Measurements from ENCODE around the gene DYSF. TPM values are rescaled to one million over a fixed set of nuclear protein-coding genes. Genes with fewer than 3 reads are reported as not detected.

The DYSF gene
- total RNA-seq, 1 donor from 2014 or later: 0.12 TPM

DNA sequence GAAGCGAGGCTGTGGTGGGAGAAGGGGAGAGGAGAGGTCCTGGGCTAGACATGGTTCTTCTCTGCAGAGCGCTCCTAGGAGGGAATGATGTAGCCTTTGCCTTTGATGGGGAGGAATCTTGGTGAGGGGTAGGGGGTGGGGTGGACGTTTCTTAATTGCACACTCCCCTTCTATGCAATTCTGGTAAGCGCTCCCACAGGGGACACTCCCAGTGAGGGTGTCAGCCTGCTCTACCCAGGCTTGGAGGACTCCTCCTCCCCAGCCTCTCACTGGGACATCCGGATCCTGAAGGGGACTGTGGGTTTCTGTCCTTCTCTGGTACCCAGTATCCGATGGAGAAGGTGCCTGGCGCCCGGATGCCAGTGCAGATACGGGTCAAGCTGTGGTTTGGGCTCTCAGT lies 114.3 kb downstream of the DYSF start:
- intact Hi-C loops (cut with micrococcal nuclease): no loop called here

DNA sequence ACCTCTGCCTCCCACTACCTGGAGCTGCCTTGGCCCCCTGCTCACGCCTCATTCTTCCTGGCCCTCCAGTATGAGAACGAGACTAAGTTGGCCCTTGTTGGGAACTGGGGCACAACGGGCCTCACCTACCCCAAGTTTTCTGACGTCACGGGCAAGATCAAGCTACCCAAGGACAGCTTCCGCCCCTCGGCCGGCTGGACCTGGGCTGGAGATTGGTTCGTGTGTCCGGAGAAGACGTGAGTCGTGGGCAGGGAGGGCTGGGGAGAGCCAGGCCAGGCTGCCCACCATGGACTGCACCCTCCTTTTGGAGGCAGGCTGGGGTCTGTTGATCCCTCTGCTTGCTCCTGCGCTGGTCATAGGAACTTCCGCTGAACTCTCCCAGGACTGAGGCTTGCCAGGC lies 114.7 kb downstream of the DYSF start:
- intact Hi-C loops (cut with micrococcal nuclease): no loop called here

DNA sequence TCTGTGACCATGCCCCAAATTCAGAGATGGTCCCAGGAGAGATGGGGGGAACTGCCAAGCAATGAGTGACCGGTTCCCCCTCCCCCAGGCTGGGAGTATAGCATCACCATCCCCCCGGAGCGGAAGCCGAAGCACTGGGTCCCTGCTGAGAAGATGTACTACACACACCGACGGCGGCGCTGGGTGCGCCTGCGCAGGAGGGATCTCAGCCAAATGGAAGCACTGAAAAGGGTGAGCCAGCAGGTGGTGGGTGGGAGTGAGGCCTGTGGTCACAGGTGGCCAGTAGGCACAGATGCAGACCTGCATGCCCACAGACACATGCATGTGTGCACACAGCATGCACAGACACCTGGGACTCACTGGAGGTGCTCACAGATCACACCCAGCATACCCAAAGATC lies 117.2 kb downstream of the DYSF start:
- intact Hi-C loops (cut with micrococcal nuclease): no loop called here

DNA sequence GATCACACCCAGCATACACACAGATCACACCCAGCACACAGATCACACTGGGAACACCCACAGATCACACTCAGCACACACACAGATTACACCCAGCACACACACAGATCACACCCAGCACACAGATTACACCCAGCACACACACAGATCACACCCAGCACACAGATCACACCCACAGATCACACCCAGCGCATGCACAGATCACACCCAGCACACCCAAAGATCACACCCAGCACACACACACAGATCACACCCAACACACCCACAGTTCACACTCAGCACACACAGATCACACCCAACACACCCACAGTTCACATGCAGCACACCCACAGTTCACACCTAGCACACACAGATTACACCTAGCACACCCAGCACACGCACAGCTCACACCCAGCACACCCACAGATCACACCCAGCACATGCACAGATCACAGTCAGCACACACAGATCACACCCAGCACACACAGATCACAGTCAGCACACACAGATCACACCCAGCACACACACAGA lies 117.6 kb downstream of the DYSF start:
- intact Hi-C loops (cut with micrococcal nuclease): no loop called here

DNA sequence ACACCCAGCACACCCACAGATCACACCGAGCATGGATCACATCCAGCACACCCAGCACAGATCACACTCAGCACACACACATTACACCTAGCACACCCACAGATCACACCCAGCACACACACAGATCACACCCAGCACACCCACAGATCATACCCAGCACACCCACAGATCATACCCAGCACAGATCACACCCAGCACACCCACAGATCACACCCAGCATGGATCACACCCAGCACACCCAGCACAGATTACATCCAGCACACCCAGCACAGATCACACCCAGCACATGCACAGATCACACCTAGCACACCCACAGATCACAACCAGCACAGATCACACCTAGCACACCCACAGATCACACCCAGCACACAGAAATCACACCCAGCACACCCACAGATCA lies 118.6 kb downstream of the DYSF start:
- intact Hi-C loops (cut with micrococcal nuclease): no loop called here

DNA sequence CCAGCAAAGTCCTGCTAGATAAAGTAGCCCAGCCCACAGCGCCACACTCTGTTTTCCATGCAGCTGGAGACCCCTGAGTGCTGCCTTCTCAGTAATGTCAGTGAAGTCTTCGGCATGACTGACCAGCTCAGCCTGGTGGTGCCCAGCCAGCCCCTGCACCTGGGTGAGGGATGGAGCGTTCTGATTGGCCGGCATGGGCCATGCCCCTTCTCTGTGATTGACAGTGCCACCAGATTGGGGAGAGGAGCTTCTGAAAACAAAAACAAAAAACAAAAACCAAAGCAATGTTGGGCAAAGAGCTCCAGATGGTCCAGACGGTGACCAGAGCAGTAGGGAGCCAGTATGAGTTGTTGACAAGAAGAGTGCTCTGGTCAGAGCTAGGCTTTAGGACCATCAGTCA lies 122.6 kb downstream of the DYSF start:
- intact Hi-C loops (cut with micrococcal nuclease): no loop called here

DNA sequence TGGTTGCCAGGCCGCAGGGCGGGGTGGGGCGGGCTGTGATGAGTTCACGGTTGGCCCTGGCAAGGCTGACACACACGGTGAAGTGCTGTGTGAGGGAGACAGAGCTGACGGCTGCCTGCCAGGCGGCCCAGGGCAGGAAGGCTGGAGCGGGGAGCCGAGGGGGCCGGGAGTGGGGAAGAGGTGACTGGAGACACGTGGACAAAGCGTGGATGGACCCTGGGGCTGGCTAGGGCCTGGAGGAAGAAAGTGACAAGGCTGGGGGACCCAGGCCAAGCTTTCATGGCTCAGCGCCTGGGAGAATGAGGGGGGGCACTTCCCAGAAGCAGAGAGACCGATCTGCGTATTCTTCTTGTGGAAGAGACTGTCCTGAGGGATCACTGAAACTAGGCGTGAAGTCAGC lies 123.2 kb downstream of the DYSF start:
- intact Hi-C loops (cut with micrococcal nuclease): no loop called here

DNA sequence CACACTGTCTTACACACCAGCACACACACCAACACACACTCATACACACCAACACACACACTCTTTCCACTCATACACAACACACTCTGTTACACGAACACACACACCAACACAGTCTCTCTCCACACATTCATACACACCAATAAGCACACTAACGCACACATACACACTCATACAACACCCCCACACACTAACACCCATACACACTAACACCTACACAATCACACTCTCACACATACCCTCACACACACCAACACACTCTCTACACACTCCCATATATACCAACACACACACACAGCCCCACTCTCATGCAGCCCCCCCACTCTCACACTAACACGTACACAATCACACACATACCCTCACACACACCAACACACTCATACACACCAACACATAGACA lies 123.8 kb downstream of the DYSF start:
- intact Hi-C loops (cut with micrococcal nuclease): no loop called here

DNA sequence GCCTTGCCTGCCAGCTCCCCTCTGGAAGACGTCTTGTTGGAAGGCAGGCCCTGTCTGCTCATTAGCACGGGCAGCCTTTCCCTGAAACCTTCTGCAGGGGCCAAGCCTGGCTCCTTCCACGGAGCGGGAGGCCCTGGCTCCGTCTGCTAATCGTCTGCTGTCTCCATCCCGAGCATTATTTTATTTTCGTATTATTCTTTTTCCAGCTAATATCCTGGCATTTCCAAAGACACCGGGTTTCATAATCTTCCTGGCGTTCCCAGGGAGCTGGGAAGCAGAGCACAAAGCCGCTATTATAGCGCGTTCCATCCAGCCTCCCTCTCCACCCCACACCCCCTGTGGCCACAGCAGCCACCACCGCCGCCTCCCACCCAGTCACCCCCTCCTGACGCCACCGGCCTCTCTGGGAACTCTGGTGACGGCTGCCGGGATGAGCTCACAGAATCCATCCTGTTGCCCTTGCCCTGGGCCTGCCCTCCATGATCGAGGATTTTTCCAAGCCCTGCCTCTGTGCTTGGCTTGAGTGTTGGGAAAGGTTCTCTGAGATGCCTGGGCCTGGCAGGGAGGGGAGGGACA lies 125.5 kb downstream of the DYSF start:
- intact Hi-C loops (cut with micrococcal nuclease): no loop called here

DNA sequence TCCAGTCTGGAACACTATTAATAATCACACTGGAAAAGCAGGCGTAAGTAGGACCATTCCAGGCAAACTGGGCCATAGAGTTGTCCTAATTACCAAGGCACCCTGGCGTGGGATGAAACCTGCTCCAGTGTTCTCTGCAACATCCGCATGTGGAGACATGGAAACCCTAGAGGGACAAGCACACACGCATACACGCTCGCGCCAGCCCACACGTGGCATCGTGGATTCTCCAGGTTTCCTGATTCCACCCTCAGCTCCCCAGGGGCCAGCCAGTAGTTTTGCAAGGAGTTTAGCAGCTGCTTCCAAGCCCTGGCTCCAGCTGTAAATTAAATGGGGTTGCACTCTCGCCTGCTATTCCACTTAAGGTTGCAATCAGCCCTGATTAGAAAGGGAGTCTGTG lies 127.7 kb downstream of the DYSF start:
- intact Hi-C loops (cut with micrococcal nuclease): no loop called here

DNA sequence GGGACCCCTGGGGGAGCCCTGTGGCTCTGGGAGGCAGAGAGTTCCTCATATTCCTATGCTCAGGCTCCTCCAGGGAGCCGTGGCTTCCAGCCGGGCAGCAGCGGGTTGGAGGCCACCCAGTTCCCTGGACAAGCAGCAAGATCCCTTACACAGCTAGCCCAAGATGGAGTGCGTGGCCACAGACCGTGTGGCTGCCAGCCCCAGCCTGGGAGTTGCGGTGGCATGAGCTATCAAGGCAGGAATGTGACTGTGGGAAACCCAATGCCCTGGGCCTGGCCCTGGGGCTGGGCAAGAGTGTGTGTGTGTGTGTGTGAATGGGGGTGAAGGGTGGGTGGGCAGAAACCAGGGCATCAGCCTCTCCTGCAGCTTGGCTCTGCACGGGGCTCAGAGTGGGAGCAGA lies 130.5 kb downstream of the DYSF start:
- intact Hi-C loops (cut with micrococcal nuclease): no loop called here

DNA sequence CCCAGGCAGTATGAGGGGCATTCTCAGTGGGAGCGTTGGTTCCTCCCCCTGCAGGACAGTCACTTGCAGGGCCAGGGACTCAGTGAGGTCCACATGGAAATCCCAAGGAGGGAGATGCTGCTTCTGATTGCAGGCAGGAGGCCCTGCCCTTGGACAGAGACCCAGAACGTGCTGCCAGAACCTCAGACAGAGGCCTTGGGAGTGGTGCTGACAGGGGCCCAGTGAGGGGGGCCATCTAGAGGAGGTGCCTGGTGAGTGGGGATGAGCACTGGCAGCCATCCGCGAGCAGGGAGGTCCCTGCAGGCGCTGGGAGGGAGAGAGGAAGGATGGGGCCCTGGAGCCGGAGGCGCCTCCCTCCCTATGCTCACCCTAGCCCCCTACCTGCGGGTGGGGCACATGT lies 133.1 kb downstream of the DYSF start:
- intact Hi-C loops (cut with micrococcal nuclease): no loop called here

DNA sequence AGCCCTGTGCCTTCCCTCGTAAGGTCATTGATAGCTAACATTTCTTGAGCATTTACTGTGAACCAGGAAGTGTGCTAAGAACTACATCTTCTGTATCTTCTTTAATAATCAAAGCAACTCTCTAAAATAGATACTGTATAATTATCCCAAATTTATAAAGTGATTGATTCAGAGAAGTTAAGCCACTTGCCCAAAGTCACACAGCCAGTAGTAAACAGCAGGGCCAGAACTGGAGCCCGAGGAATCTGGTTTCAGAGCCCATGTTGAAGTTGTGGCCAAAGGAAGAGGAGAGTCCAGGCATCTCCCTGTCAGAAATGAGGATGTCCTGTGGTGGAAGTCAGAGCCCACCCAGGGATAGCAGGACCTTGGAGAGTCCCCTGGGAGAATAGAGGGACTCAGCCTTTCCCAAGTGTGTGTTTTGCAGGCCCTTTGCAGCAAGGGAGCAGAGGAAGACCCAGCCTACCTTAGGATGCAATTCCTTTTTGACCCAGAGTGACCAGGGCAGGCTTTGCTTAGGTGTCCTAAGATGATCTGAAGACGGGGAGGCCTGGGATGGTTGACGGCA lies 134.2 kb downstream of the DYSF start:
- intact Hi-C loops (cut with micrococcal nuclease): no loop called here

DNA sequence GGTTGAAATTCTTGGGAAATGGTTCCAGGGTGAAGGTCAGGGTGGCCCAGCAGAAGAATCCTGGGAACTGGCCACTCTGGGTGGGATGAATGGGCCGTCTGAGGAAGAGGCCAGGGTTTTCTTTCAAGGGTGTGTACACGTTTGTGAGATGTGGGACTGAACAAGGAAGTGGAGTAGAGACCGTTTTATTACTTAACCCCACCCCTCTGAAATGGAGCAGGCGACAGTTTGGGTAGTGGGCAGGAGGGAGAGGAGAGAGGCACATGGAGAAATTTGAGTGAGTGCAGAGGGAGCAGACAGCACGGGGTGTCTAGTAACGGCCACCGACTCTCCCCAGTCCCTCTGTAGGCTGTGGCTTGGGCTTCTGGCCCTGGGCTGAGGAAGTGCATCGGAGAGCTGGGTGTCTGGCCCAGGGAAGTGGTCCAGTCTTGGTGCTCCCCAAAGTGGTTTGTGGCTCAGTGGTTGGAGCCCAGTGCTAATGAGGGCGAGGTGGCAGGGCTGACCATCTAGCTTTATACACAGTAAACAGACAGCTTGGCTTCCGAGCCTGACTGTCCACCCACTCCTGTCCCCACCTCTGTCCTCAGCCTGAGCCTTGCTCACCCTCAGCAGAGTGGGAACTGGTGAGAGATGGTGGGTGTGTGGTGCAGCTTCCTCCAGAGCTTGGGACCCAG lies 135.3 kb downstream of the DYSF start:
- intact Hi-C loops (cut with micrococcal nuclease): no loop called here

DNA sequence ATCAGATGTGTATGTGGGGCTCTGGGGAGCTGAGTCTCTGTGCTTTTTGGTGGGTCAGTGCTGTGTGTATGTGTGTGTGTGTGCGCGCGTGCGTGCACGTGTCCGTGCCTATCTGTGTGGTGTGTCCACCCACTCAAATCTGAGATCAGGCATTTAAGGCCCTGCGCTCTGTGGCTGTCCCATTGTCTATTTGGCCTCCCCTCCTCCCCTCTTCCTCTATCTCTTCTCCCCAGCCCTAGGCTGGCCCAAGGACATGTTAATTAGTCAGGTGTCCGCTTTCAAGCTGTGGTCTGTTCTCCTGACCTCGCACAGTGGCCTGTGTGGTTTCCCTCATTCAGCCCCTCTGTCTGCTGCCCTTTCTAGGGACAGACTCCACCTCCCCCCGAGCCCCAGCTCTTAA lies 136.4 kb downstream of the DYSF start:
- intact Hi-C loops (cut with micrococcal nuclease): no loop called here

DNA sequence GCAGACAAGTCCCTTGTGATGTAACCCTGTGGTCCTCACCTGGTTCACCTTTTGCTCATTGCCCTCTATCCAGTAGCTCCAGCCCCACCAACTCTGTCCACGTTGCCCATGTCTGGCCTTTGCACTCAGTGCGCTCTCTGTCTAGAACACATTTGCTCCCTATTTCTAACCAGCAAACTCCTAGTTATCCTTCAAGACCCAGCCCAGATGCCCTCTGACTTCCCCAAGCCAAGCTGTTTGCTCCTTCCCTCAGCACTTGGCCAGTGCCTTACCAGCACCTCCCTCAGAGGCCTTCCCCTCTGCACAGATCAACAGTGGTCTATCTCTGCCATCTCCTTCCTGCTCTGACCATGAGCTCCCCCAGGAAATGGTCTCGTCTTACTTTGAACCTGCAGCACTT lies 137.7 kb downstream of the DYSF start:
- intact Hi-C loops (cut with micrococcal nuclease): no loop called here

DNA sequence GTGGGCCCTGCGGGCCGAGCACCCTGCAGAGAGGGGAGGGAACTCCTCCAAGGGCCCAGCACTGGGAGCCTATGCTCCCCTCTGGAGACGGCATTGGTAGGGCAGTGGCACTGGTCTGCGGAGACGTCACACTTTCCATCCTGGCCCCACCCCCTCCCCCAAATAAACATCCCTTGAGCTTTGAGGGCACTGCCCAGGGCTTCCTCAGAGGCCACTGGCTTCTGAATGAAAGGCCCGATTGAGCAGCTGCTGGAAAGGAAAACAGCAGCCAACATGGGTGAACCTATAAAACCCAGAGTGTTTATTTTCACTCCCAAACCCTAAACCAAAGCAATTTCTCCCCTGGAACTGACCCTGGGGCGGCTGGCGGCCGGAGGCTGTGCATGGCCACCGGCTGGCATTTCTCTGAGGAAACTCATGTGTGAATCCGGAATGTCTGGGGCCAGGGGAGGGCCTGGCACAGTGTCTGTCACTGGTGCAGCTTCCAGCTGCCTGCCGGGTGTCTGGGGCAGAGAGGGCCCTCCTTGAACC lies 138.9 kb downstream of the DYSF start:
- intact Hi-C loops (cut with micrococcal nuclease): no loop called here

DNA sequence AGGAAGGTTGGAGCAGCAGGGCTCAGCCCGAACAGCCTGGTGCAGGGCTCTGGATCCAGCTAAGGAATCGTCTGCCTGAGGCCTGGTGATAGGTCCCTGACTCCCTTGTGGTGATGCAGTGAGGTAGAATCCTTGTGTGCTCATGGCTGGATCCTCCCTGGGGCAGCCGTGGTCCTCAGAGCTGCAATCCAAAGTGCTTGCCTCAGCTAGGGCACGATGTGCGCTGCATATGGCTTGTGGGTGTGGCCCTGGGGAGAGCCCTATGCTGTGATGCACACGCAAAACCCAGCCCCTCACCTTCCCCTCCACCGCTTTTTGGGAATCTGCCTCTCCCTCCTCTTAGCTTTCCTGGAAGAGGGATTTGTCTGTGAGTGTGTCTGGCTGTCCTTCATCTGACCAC lies 142.2 kb downstream of the DYSF start:
- intact Hi-C loops (cut with micrococcal nuclease): no loop called here

DNA sequence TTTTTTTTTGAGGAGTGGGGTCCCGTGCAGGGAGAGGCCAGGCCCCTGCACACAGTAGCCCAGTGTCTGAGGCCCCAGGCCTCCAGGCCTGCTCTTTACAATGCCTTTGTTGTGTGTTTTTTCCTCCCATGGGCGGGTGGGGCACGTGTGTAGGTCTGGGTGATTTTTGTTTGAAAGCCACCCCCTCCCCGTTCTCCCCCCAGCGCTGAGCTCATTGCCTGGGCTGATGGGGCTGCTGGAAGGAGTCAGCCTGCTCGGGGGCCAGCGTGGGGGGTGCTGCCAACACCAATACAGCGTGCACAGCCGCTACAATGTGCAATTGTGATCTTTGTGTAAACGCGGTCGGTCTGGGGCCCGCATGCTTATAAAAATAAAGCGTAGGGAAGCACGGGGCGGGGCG lies 142.7 kb downstream of the DYSF start:
- intact Hi-C loops (cut with micrococcal nuclease): no loop called here

DNA sequence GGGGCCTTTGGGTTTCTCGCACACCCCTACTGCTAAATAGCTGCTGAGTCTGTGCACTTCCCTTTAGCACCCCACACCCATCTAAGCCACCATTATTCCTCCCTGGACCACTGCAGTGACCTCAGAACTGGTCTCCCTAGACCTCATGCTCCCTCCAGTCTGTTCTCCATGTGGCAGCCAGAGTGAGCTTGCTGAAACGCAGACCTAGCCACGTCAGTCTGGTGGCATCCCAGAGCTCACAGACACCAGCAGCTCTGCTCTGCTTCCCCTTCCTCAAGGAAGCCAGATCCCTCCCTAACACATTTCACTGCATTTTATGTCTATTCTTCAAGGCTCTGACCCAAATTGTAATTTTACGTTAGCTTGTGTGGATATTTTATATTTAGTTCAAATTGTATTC lies 144.4 kb downstream of the DYSF start:
- intact Hi-C loops (cut with micrococcal nuclease): no loop called here

DNA sequence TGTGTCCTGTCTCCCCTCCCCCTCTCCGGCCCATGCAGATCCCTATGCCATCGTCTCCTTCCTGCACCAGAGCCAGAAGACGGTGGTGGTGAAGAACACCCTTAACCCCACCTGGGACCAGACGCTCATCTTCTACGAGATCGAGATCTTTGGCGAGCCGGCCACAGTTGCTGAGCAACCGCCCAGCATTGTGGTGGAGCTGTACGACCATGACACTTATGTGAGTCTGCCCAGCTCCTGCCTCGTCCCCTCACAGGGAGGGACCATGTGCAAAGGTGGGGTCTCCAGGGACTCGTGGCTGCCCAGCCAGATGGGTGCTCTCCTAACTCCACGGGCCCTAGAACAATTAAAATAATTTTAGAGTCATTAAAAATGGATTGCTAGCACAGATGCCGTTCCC lies 145.2 kb downstream of the DYSF start:
- intact Hi-C loops (cut with micrococcal nuclease): no loop called here

DNA sequence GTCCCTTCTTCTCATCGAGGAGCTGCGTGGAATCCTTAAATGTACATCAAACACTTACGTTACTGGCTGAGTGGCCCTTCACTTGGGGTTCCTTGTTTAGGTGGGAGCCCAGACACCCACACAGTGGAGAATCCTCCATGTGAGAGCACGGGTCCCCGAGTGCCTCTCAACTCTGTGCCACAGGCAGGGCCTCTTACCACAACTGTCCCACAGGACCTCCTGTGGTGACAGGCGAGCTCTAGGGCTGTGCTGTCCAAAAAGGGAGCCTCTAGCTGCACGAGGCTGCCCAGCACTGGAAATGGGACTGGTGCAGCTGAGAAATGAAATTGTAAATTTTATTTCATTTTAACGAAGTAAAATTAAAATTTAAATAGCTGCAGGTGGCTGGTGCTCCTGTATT lies 145.7 kb downstream of the DYSF start:
- intact Hi-C loops (cut with micrococcal nuclease): no loop called here

Data from T-helper 1 cell treated with Interleukin-12 subunit alpha and Interleukin-12 subunit beta and Interleukin-4 antibody, amounts not matched to agents 30 ng/mL and 1 ng/mL, for 36 hours (primary cell).